HL-60 (cell line): Measurements from ENCODE around the gene RUNX1.

Source experiments
- DNase-seq, 2 experiments: peaks; one replicate each; pipeline ENCODE4 v3.0.0-alpha.2; 2010 to 2020; ENCODE audit warnings: low read depth in 1 of 2, low spot score in 1 of 2
- H3K27ac ChIP-seq: fragments of 250-450 bp; sonication (Bioruptor Pico); replicated peaks from 2 replicates; pipeline ENCODE4 v1.5.1; 2020; ENCODE audit warnings: mild to moderate bottlenecking, moderate library complexity
- H3K27me3 ChIP-seq: fragments of 250-450 bp; sonication (Bioruptor Pico); 2 replicates; pipeline ENCODE4 v1.5.1; 2021; ENCODE audit warnings: mild to moderate bottlenecking, moderate library complexity; ENCODE audit not compliant: insufficient read depth, poor library complexity, severe bottlenecking
- H3K4me3 ChIP-seq: replicated peaks from 2 replicates; pipeline ENCODE4 v1.5.1; 2011; ENCODE audit warnings: mild to moderate bottlenecking, control low read depth, low read length; ENCODE audit not compliant: insufficient read depth
- CTCF ChIP-seq: IDR thresholded peaks from one replicate; pipeline ENCODE4 v1.5.1; 2011; ENCODE audit warnings: low read length, control low read depth, inconsistent platforms; ENCODE audit not compliant: insufficient read depth
- GABPA ChIP-seq: IDR thresholded peaks from 2 replicates; pipeline ENCODE4 v1.6.1; 2012; ENCODE audit warnings: low read depth
- POLR2AphosphoS5 ChIP-seq: IDR thresholded peaks from 2 replicates; pipeline ENCODE4 v1.6.1; 2012; ENCODE audit warnings: low read depth
- REST ChIP-seq: IDR thresholded peaks from 2 replicates; pipeline ENCODE4 v1.6.1; 2012; ENCODE audit warnings: low read depth; ENCODE audit not compliant: insufficient replicate concordance
- SPI1 ChIP-seq: IDR thresholded peaks from 2 replicates; pipeline ENCODE4 v1.6.1; 2012; ENCODE audit warnings: low read depth, mild to moderate bottlenecking, borderline replicate concordance

Gene RUNX1

GRCh38 chr21:34935452-34935851, 113.7 kb downstream of the RUNX1 start:
- H3K4me3 ChIP-seq = no peak overlapping the region
- H3K27ac ChIP-seq = no peak overlapping the region
- no peak for TF ChIP-seq SPI1
- no peak for TF ChIP-seq POLR2AphosphoS5
- TF ChIP-seq GABPA = no peak
- TF ChIP-seq CTCF = no peak
- TF ChIP-seq REST = no peak
- no peak for DNase-seq
- no peaks in the 10 kb centered on the region for H3K27me3 ChIP-seq

GRCh38 chr21:34934350-34934749, 114.8 kb downstream of the RUNX1 start:
- TF ChIP-seq POLR2AphosphoS5 = no peak
- TF ChIP-seq GABPA = no peak
- no peak for TF ChIP-seq SPI1
- no peak for TF ChIP-seq CTCF
- TF ChIP-seq REST = no peak
- Histone ChIP-seq H3K27me3 (no peaks in the 10 kb centered on the region), H3K27ac (no peak overlapping the region), H3K4me3 (no peak overlapping the region)
- DNase-seq = no peak

GRCh38 chr21:34933609-34934335, 115.3 kb downstream of the RUNX1 start:
- H3K27ac ChIP-seq = no peak overlapping the region
- no peak for DNase-seq
- H3K4me3 ChIP-seq = no peak overlapping the region
- H3K27me3 ChIP-seq = no peaks in the 10 kb centered on the region
- TF ChIP-seq CTCF = no peak

- Histone ChIP-seq H3K27ac (no peak overlapping the region), H3K27me3 (no peaks in the 10 kb centered on the region), H3K4me3 (no peak overlapping the region)
- TF ChIP-seq CTCF (no peak), POLR2AphosphoS5 (no peak), GABPA (no peak), REST (no peak), SPI1 (no peak)
- DNase-seq = no peak
These were observed 116.9 kb downstream of the RUNX1 start for GRCh38 chr21:34932233-34932632.
